Stimulated activated CD8-positive, alpha-beta memory T cell treated with anti-CD3 and anti-CD28 coated beads, Interleukin-12 subunit alpha, Interleukin-12 subunit beta, amount 100 ng/mL, for 24 hours (primary cell): ENCODE results near the gene NCDN.
"Not testable (repeated sequence)": the region's sequence is repeated elsewhere in the genome, so short reads cannot be mapped to it uniquely, and the experiment has no call there.

Source experiments
- DNase-seq: peaks from one replicate; pipeline ENCODE4 v3.0.0-alpha.2; 2020; ENCODE audit errors: extremely low read depth

Gene NCDN

DNA sequence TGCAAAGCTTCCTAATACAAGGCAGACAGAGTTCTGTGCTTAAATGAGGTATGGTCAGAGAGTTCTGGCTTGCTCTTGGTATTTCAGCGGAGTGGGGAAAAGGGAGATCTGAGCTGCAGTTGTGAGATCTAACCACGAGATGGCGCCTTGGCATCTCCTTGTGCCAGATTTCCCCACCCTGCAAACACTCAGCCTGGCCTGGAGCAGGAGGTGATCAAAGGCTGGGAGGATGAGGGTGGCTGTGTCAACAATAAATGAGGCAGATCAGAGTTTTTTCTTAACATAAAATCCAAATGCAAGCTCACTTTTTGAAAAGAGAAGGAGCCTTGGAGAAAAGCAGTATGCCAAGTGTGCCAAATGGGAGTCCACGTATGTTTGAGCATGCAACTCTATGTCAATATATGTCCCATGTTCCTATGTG lies 11.4 kb downstream of the NCDN start:
- no peak for DNase-seq

DNA sequence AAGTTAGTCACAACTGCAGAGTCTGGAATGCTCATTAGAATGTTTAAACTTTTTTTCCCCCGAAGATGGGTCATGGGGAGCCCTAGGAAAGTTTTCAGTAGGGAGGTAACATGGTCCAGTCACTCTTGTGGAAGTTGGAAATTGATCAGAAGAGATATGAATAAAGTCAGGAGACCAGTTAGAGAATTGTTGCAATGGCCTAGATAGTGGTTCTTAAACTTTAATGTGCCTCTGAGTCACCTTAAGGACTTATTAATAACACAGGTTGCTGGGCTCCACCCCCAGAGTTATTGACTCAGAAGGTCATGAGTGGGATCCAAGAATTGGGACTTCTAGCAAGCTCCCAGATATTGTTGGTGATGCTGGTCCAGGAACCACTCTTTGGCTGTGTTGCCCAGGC lies 12.3 kb downstream of the NCDN start:
- DNase-seq, result no peak

- DNase-seq, result no peak
Measured at GRCh38 chr1:35570589-35571137, 13.1 kb downstream of the NCDN start.

- DNase-seq, result no peak
Measured at GRCh38 chr1:35571263-35571662, 13.7 kb downstream of the NCDN start.

DNA sequence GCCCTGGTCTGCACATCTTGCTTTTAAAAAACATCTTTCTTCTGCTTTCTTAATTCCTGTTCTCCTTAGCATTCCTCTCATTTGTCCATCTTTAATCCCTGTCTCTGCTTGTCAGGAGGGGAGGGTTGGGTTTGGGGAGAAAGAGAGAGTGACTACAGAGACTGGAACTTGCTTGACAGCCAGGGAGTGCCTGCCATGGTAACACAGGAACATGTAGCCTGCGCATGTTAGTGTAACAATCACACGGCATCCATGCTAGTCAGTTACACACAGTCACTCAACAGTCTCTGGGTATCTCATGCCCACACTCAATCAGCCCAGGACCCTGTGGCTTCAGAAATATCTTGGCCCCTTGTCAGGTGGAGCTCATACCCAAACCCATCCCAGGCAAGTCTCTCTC lies 14.7 kb downstream of the NCDN start:
- DNase-seq, result no peak

GRCh38 chr1:35573198-35574124 lies 15.9 kb downstream of the NCDN start, which contains the start of gene TFAP2E:
Gene TFAP2E, plus strand, starts transcription at chr1:35573314. Its CDS starts 264 bp downstream, at chr1:35573578.
- no peak for DNase-seq

- DNase-seq, result no peak
Measured at GRCh38 chr1:35574125-35574654, 16.6 kb downstream of the NCDN start.

- DNase-seq, result no peak
Measured at GRCh38 chr1:35574655-35575415, 17.2 kb downstream of the NCDN start.

GRCh38 chr1:35575416-35575958 lies 17.9 kb downstream of the NCDN start:
- DNase-seq, result no peak

- DNase-seq, result no peak
Measured at GRCh38 chr1:35576061-35576765, 18.6 kb downstream of the NCDN start.

- DNase-seq, result not testable (repeated sequence)
Measured at GRCh38 chr1:35576766-35577070, 19.1 kb downstream of the NCDN start.

- no peak for DNase-seq
Measured at GRCh38 chr1:35577071-35577998, 19.7 kb downstream of the NCDN start.

DNA sequence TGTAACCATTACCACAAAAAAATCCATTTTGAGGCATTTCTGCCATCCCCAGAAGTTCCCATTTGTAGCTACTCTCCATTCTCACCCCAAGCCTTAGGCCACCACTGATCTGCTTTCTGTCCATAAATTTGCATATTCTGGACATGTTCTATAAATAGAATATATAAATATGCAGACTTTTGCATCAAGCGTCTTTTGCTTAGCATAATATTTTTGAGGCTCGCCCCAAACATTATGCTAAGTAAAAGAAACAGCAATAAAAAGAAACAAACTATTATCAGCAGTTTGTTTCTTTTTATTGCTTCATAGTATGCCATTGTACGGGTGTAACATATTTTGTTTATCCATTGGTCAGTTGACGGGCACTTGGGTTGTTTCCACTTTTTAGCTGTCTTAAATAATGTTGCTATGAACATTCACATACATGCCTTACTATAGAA lies 23.4 kb downstream of the NCDN start:
- no peak for DNase-seq

DNA sequence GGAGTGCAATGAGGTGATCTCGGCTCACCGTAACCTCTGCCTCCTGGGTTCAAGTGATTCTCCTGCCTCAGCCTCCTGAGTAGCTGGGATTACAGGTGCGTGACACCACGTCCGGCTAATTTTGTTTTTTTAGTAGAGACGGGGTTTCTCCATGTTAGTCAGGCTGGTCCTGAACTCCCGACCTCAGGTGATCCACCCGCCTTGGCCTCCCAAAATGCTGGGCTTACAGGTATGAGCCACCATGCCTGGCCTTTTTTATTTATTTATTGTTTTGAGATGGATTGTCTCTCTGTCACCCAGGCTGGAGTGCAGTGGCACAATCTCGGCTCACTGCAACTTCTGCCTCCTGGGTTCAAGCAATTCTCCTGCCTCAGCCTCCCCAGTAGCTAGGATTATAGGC lies 24.0 kb downstream of the NCDN start:
- DNase-seq, result not testable (repeated sequence)

GRCh38 chr1:35585281-35585680 lies 27.7 kb downstream of the NCDN start:
- no peak for DNase-seq

GRCh38 chr1:35585805-35586204 lies 28.2 kb downstream of the NCDN start:
- not testable (repeated sequence) for DNase-seq

DNA sequence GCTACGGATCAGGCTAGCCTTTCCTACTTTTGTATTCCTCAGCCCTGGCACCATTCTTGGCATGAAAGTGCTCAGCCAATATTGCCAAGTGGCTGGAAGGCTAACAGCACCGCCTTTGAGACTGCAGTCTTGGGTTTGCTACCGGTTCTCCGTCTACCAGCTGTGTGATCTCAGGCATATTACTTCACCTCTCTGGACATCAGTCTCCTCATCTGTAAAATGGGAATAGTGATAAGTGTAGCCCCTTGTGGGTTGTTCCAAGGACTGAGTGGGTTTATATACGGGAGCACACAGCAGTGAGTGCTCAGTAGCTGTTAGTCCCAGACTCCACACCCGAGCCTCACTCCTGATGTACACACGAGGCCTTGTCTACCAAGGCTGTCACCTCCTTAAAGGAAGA lies 29.2 kb downstream of the NCDN start:
- no peak for DNase-seq

- no peak for DNase-seq
Measured at GRCh38 chr1:35587736-35588135, 30.1 kb downstream of the NCDN start.

DNA sequence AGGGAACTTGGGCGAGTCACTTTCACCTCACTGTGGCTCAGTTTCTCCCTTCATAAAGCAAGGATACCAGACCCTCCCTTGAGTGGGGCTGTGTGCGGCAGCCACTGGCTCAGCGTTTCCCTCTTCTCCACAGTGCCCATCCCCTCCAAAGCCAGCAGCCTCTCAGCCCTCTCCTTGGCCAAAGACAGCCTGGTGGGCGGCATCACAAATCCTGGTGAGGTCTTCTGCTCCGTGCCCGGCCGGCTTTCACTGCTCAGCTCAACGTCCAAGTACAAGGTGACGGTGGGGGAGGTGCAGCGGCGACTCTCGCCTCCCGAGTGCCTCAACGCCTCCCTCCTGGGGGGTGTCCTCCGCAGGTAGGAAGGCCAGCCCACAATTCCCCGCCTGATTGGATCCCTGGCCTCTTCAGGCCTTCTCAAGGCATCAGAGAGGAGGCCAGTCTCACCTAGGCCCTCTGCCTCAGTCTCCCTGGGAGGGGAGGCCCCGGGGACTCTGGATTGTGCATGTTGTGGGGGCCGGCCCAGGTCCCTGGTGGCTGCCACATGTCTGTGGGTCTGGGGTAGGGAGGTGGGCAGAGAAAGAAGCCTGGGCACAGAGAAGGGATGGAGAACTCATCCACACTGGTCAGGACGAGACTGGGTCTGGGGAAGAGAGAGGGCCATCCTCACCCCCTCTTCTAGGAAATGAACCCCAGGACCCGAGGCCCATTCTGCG lies 30.8 kb downstream of the NCDN start:
- no peak for DNase-seq
